OCI-LY3 (cell line): Measurements from ENCODE around the gene TRPV6.

Source experiments
- H2AFZ ChIP-seq: fragments of 200-600, 300-600 bp; shearing (Covaris generic); 2 replicates; pipeline ENCODE4 v1.6.0; 2014; ENCODE audit warnings: antibody characterized with exemption, low read depth, low read length
- H3K27ac ChIP-seq: fragments of 200-600, 300-600 bp; sonication (generic); 2 replicates; pipeline ENCODE4 v1.5.1; 2014; ENCODE audit warnings: mild to moderate bottlenecking, low read length, moderate library complexity, mixed read lengths
- H3K27me3 ChIP-seq: fragments of 200-600, 300-600 bp; sonication (generic); 2 replicates; pipeline ENCODE4 v1.6.1; 2014; ENCODE audit warnings: low read depth, low read length, mixed read lengths
- H3K36me3 ChIP-seq: fragments of 200-600, 300-600 bp; sonication (generic); replicated peaks from 2 replicates; pipeline ENCODE3; 2014; ENCODE audit warnings: low read depth, low read length, mixed read lengths
- H3K4me1 ChIP-seq: fragments of 300-600, 200-600 bp; sonication (generic); 2 replicates; pipeline ENCODE4 v1.6.1; 2014; ENCODE audit warnings: low read length, mixed read lengths
- H3K4me2 ChIP-seq: fragments of 200-600, 300-600 bp; sonication (generic); 2 replicates; pipeline ENCODE4 v1.6.1; 2014; ENCODE audit warnings: low read length, mixed read lengths
- H3K4me3 ChIP-seq: fragments of 300-600, 200-600 bp; sonication (generic); 2 replicates; pipeline ENCODE4 v1.5.1; 2014; ENCODE audit warnings: antibody characterized with exemption, mild to moderate bottlenecking, low read length, moderate library complexity
- H3K79me2 ChIP-seq: fragments of 300-600, 200-600 bp; shearing (Covaris generic); 2 replicates; pipeline ENCODE4 v1.6.1; 2014; ENCODE audit warnings: mild to moderate bottlenecking, low read length, mixed read lengths
- H3K9ac ChIP-seq: fragments of 300-600, 200-600 bp; shearing (Covaris generic); 2 replicates; pipeline ENCODE4 v1.6.0; 2014; ENCODE audit warnings: mild to moderate bottlenecking, low read length, moderate library complexity
- H3K9me3 ChIP-seq: fragments of 200-600, 300-600 bp; shearing (Covaris generic); 2 replicates; pipeline ENCODE4 v1.6.1; 2014; ENCODE audit warnings: low read length, mixed read lengths; ENCODE audit not compliant: insufficient read depth
- H4K20me1 ChIP-seq: fragments of 200-600, 300-600 bp; sonication (generic); 2 replicates; pipeline ENCODE4 v1.6.1; 2016; ENCODE audit warnings: low read length, mixed read lengths; ENCODE audit not compliant: insufficient read depth
- CTCF ChIP-seq: fragments of 200-600, 300-600 bp; sonication (generic); IDR thresholded peaks from 2 replicates; pipeline ENCODE4 v1.5.1; 2014; ENCODE audit warnings: antibody characterized with exemption, low read length, low read depth
- EZH2phosphoT487 ChIP-seq: fragments of 200-600 bp; shearing (Covaris generic); IDR thresholded peaks from 2 replicates; pipeline ENCODE4 v1.6.1; 2018; ENCODE audit warnings: antibody characterized with exemption, mixed run types, low read depth

The TRPV6 gene

DNA sequence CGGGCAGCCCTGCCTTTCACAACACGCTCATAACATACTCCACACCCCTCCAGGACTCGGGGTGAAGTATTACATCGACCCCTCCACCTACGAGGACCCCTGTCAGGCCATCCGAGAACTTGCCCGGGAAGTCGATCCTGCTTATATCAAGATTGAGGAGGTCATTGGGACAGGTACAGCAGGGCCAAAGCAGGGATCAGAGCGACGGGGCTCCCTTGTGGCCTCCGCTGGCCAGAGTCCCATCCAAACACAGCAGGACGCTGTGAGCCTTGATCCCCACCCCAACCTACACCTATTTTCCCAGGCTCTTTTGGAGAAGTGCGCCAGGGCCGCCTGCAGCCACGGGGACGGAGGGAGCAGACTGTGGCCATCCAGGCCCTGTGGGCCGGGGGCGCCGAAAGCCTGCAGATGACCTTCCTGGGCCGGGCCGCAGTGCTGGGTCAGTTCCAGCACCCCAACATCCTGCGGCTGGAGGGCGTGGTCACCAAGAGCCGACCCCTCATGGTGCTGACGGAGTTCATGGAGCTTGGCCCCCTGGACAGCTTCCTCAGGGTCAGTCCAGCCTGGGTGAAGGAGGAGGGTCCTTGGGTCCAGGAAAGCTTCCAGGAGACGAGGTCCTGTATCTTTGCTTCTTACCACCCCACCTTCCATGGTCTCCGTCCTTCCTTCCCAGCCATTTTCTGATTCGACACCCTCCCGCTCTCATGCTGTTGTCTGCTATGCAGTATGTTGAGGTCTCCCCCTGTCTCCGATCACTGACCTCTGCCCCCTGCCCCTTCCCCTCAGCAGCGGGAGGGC lies 17.2 kb downstream of the TRPV6 start:
- no peaks in the 10 kb centered on the region for H4K20me1 ChIP-seq
- no peak overlapping the region for H3K4me2 ChIP-seq
- no peak overlapping the region for H3K27ac ChIP-seq
- TF ChIP-seq EZH2phosphoT487 (no peak), CTCF (no peak)
- H3K4me1 ChIP-seq = no peaks in the 10 kb centered on the region
- no peaks in the 10 kb centered on the region for H3K9me3 ChIP-seq
- H3K27me3 ChIP-seq = no peaks in the 10 kb centered on the region
- no peak overlapping the region for H3K4me3 ChIP-seq
- no peak overlapping the region for H3K9ac ChIP-seq
- no peaks in the 10 kb centered on the region for H3K79me2 ChIP-seq
- H3K36me3 ChIP-seq = no peaks in the 10 kb centered on the region
- H2AFZ ChIP-seq = no peak overlapping the region

- H3K27me3 ChIP-seq = 0 out of 2 replicates have a peak, but pooled peaks cover 2% of the 10 kb centered on the region
- H3K79me2 ChIP-seq = no peaks in the 10 kb centered on the region
- H2AFZ ChIP-seq = no peak overlapping the region
- no peaks in the 10 kb centered on the region for H3K36me3 ChIP-seq
- no peak overlapping the region for H3K4me3 ChIP-seq
- no peak for TF ChIP-seq EZH2phosphoT487
- no peak for TF ChIP-seq CTCF
- H3K4me2 ChIP-seq = no peak overlapping the region
- H3K27ac ChIP-seq = no peak overlapping the region
- no peaks in the 10 kb centered on the region for H3K9me3 ChIP-seq
- H4K20me1 ChIP-seq = no peaks in the 10 kb centered on the region
- no peak overlapping the region for H3K9ac ChIP-seq
- no peaks in the 10 kb centered on the region for H3K4me1 ChIP-seq
These were observed 18.0 kb downstream of the TRPV6 start for GRCh38 chr7:142867398-142868187.

- no peak overlapping the region for H3K4me3 ChIP-seq
- no peaks in the 10 kb centered on the region for H3K9me3 ChIP-seq
- H2AFZ ChIP-seq = no peak overlapping the region
- TF ChIP-seq EZH2phosphoT487 = no peak
- no peak for TF ChIP-seq CTCF
- H4K20me1 ChIP-seq = no peaks in the 10 kb centered on the region
- H3K4me1 ChIP-seq = no peaks in the 10 kb centered on the region
- H3K36me3 ChIP-seq = no peaks in the 10 kb centered on the region
- H3K27me3 ChIP-seq = peaks cover 8% of the 10 kb centered on the region
- no peak overlapping the region for H3K27ac ChIP-seq
- H3K4me2 ChIP-seq = no peak overlapping the region
- H3K9ac ChIP-seq = no peak overlapping the region
- H3K79me2 ChIP-seq = no peaks in the 10 kb centered on the region
These were observed 18.5 kb downstream of the TRPV6 start for GRCh38 chr7:142867097-142867378.

DNA sequence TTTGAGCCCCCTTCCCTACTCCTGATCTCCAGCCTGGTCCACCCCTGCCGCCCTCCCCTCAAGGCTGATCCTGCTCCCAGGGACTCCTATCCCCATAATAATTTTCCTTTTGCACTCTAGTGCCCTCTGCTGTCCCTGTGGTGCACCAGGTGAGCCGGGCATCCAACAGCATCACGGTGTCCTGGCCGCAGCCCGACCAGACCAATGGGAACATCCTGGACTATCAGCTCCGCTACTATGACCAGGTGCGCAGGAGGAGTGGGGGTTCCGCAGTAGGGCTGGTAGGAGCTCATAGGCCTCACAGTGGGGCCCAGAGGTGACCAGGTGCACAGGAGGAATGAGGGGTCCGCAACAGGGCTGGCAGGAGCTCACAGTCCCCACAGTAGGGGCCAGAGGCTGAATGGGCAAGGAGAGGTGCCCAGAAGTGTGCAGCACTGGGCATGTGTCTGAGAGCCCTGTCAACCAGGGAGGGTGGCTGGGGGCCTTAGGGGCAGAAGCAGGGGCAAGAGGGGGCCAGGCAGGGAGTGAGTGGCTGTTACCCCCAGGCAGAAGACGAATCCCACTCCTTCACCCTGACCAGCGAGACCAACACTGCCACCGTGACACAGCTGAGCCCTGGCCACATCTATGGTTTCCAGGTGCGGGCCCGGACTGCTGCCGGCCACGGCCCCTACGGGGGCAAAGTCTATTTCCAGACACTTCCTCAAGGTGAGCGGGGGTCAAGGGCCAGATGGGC lies 19.0 kb downstream of the TRPV6 start:
- H2AFZ ChIP-seq = no peak overlapping the region
- no peaks in the 10 kb centered on the region for H3K9me3 ChIP-seq
- no peak overlapping the region for H3K4me2 ChIP-seq
- no peak overlapping the region for H3K9ac ChIP-seq
- H3K4me1 ChIP-seq = no peaks in the 10 kb centered on the region
- TF ChIP-seq CTCF (peak; percentile 72), EZH2phosphoT487 (no peak)
- H3K27me3 ChIP-seq = peaks cover 12% of the 10 kb centered on the region
- no peaks in the 10 kb centered on the region for H4K20me1 ChIP-seq
- H3K4me3 ChIP-seq = no peak overlapping the region
- no peaks in the 10 kb centered on the region for H3K36me3 ChIP-seq
- H3K79me2 ChIP-seq = no peaks in the 10 kb centered on the region
- H3K27ac ChIP-seq = no peak overlapping the region
